Measurements from ENCODE around the gene ABCA9. TPM values are rescaled to one million over a fixed set of nuclear protein-coding genes. Genes with fewer than 3 reads are reported as not detected.

Gene ABCA9
- total RNA-seq, 1 experiment from 2014 or later, result 0.05 TPM

- Histone ChIP-seq H3K9me3 (ENCODE audit: control insufficient read depth, insufficient read depth, low read depth, low read length) (no peaks in the 10 kb centered on the region), H3K27me3 (ENCODE audit: control insufficient read depth, insufficient read depth, low read length) (no peaks in the 10 kb centered on the region), H3K36me3 (ENCODE audit: control insufficient read depth, insufficient read depth, low read length) (no peaks in the 10 kb centered on the region), H3K4me3 (ENCODE audit: low read depth in 2 of 2, low read length in 2 of 2) (no peak overlapping the region), H3K27ac (ENCODE audit: low read length) (no peak overlapping the region), H3K4me1 (ENCODE audit: control insufficient read depth, insufficient read depth, low read length) (no peaks in the 10 kb centered on the region)
- POLR2A ChIA-PET, result no interaction called here
- BruUV-seq (replicated peaks), result no TSS peak
- intact Hi-C loops (cut with micrococcal nuclease; ENCODE audit: unreplicated experiment), result no loop called here
- in situ Hi-C loops (cut with HindIII; ENCODE audit: low pct_unique_long_range_greater_than_20kb, low sequenced_read_pairs), result no loop called here
- no peak for ATAC-seq
- DNase-seq (ENCODE audit: low read depth, low spot score), result no peak
- CTCF ChIA-PET, result no interaction called here
- TF ChIP-seq POLR2AphosphoS5 (IDR thresholded peaks at IDR 0.05; ENCODE audit: low read depth, low read length) (no peak), CTCF (IDR thresholded peaks at IDR 0.05) (no peak), SIN3A (IDR thresholded peaks at IDR 0.05; ENCODE audit: borderline replicate concordance, insufficient read depth, low read depth, low read length) (no peak), REST (IDR thresholded peaks at IDR 0.05; ENCODE audit: insufficient read depth in 1 of 2, low read depth in 2 of 2, low read length in 1 of 2) (no peak), TCF7L2 (IDR thresholded peaks at IDR 0.05; ENCODE audit: low read depth, low read length) (no peak)
Measured at GRCh38 chr17:69050999-69051775, 9.5 kb downstream of the ABCA9 start.

- TF ChIP-seq CTCF (IDR thresholded peaks at IDR 0.05), result no peak
- no peak for TF ChIP-seq REST (IDR thresholded peaks at IDR 0.05; ENCODE audit: insufficient read depth in 1 of 2, low read depth in 2 of 2, low read length in 1 of 2)
- no peak for TF ChIP-seq POLR2AphosphoS5 (IDR thresholded peaks at IDR 0.05; ENCODE audit: low read depth, low read length)
- ATAC-seq, result no peak
- no TSS peak for BruUV-seq (replicated peaks)
- in situ Hi-C loops (cut with HindIII; ENCODE audit: low pct_unique_long_range_greater_than_20kb, low sequenced_read_pairs) (no loop called here), intact Hi-C loops (cut with micrococcal nuclease; ENCODE audit: unreplicated experiment) (no loop called here)
- ChIA-PET POLR2A (no interaction called here), CTCF (no interaction called here)
- Histone ChIP-seq H3K9me3 (ENCODE audit: control insufficient read depth, insufficient read depth, low read depth, low read length) (no peaks in the 10 kb centered on the region), H3K4me3 (ENCODE audit: low read depth in 2 of 2, low read length in 2 of 2) (no peak overlapping the region), H3K27me3 (ENCODE audit: control insufficient read depth, insufficient read depth, low read length) (no peaks in the 10 kb centered on the region), H3K36me3 (ENCODE audit: control insufficient read depth, insufficient read depth, low read length) (no peaks in the 10 kb centered on the region), H3K4me1 (ENCODE audit: control insufficient read depth, insufficient read depth, low read length) (no peaks in the 10 kb centered on the region), H3K27ac (ENCODE audit: low read length) (no peak overlapping the region)
- DNase-seq (ENCODE audit: low read depth, low spot score), result no peak
Measured at GRCh38 chr17:69048634-69049033, 12.1 kb downstream of the ABCA9 start.
